MCF 10A (cell line): ENCODE results near the gene SPINK6. TPM values are rescaled to one million over a fixed set of nuclear protein-coding genes. Genes with fewer than 3 reads are reported as not detected.

Source experiments
- BruUV-seq: library from RNA; stranded (reverse); fragments of 400-500 nt; replicated peaks from 2 replicates; lab custom pipeline; 2021; lab: Mats Ljungman, UMichigan
- CTCF ChIA-PET: fragments of 300-600 bp; sonication (Branson Sonifier 250); formaldehyde crosslinking; extraction: SDS; loops from one replicate; lab custom pipeline; 2021; ENCODE audit warnings: antibody characterized with exemption, inconsistent platforms; lab: Yijun Ruan, JAX
- POLR2A ChIA-PET: fragments of 300-600, 350-650 bp; sonication (Branson Sonifier 250); formaldehyde crosslinking; extraction: SDS; loops from one replicate; lab custom pipeline; 2020; ENCODE audit warnings: antibody characterized with exemption, inconsistent platforms; lab: Yijun Ruan, JAX
- DNase-seq: peaks from one replicate; pipeline ENCODE4 v3.0.0-alpha.2; 2018; ENCODE audit not compliant: unreplicated experiment
- H3K27ac Mint-ChIP-seq: one replicate; pipeline ENCODE4 v1.8.0; 2022; ENCODE audit warnings: mild to moderate bottlenecking, low read depth, mixed read lengths; ENCODE audit not compliant: unreplicated experiment
- H3K27me3 Mint-ChIP-seq: one replicate; pipeline ENCODE4 v1.8.0; 2022; ENCODE audit warnings: mixed read lengths; ENCODE audit not compliant: insufficient read depth, unreplicated experiment
- H3K36me3 Mint-ChIP-seq: one replicate; pipeline ENCODE4 v1.8.0; 2022; ENCODE audit warnings: mild to moderate bottlenecking, moderate library complexity, mixed read lengths; ENCODE audit not compliant: insufficient read depth, unreplicated experiment
- H3K4me1 Mint-ChIP-seq: one replicate; pipeline ENCODE4 v1.8.0; 2022; ENCODE audit warnings: mixed read lengths; ENCODE audit not compliant: insufficient read depth, unreplicated experiment
- H3K4me3 Mint-ChIP-seq: one replicate; pipeline ENCODE4 v1.8.0; 2022; ENCODE audit warnings: mild to moderate bottlenecking, moderate library complexity, mixed read lengths; ENCODE audit not compliant: unreplicated experiment
- H3K9me3 Mint-ChIP-seq: one replicate; pipeline ENCODE4 v1.8.0; 2022; ENCODE audit warnings: mixed read lengths; ENCODE audit not compliant: unreplicated experiment
- CTCF ChIP-seq: fragments of 200-600 bp; IDR thresholded peaks from one replicate; pipeline ENCODE4 v1.8.0; 2022; ENCODE audit warnings: antibody characterized with exemption, mild to moderate bottlenecking; ENCODE audit not compliant: unreplicated experiment
- intact Hi-C: fragments of 100-400 bp; cut with micrococcal nuclease; formaldehyde crosslinking; loops from 2 replicates; pipeline ENCODE4 v1.14.1; 2022
- total RNA-seq: library from RNA; stranded (reverse); gene quantifications from 2 replicates; pipeline ENCODE4 v1.2.3, GENCODE V29; 2022

Gene SPINK6
- total RNA-seq, 1 experiment from 2014 or later = 1.9 TPM

GRCh38 chr5:148177207-148177606 lies 25.6 kb upstream of the SPINK6 start:
- H3K36me3 Mint-ChIP-seq = no peaks in the 10 kb centered on the region

GRCh38 chr5:148179234-148179824 lies 23.5 kb upstream of the SPINK6 start:
- Mint-ChIP-seq H3K4me1 (no peaks in the 10 kb centered on the region), H3K27ac (no peak overlapping the region), H3K27me3 (peaks cover 7% of the 10 kb centered on the region), H3K36me3 (no peaks in the 10 kb centered on the region), H3K4me3 (no peak overlapping the region), H3K9me3 (no peaks in the 10 kb centered on the region)
- CTCF ChIA-PET = interaction anchor here (0.6 to 4.9 kb wide), 68 partner anchors 8 to 936 kb away, joined by 3 to 118 read pairs (median 4); partner anchors contain the start of gene FBXO38
- intact Hi-C loops = loop anchor here (1.0 to 2.0 kb wide), 8 partner anchors 111 to 552 kb away; no protein-coding TSS in a partner anchor
- POLR2A ChIA-PET = interaction anchor here (0.6 to 2.0 kb wide), 3 partner anchors 16 to 204 kb away, joined by 3 to 6 read pairs (median 3); no protein-coding TSS in a partner anchor
- peak; percentile 84 for DNase-seq
- no TSS peak for BruUV-seq
- peak; percentile 94 for TF ChIP-seq CTCF

More at GRCh38 chr5:148177207-148177606, 25.6 kb upstream of the SPINK6 start:
- intact Hi-C loops = no loop called here
- CTCF ChIA-PET = interaction anchor here (0.6 to 3.1 kb wide), 3 partner anchors 31 to 554 kb away, joined by 4 to 19 read pairs (median 4); no protein-coding TSS in a partner anchor
- no TSS peak for BruUV-seq
- no peak overlapping the region for H3K4me3 Mint-ChIP-seq
- POLR2A ChIA-PET = interaction anchor here (1.3 kb wide), 1 partner anchor 265 kb away, joined by 3 read pairs; no protein-coding TSS in a partner anchor
- H3K9me3 Mint-ChIP-seq = no peaks in the 10 kb centered on the region
- no peaks in the 10 kb centered on the region for H3K4me1 Mint-ChIP-seq
- H3K27me3 Mint-ChIP-seq = peaks cover 7% of the 10 kb centered on the region
- no peak for TF ChIP-seq CTCF
- no peak for DNase-seq
- H3K27ac Mint-ChIP-seq = no peak overlapping the region

- Mint-ChIP-seq H3K27me3 (no peaks in the 10 kb centered on the region), H3K4me1 (peaks cover 7% of the 10 kb centered on the region), H3K27ac (peak overlapping the region; percentile 75), H3K4me3 (no peak overlapping the region), H3K36me3 (peaks cover 4% of the 10 kb centered on the region), H3K9me3 (no peaks in the 10 kb centered on the region)
- CTCF ChIA-PET = interaction anchor here (0.7 to 4.9 kb wide), 8 partner anchors 14 to 849 kb away, joined by 3 to 74 read pairs (median 5); no protein-coding TSS in a partner anchor
- TSS peak; percentile 91 for BruUV-seq
- TF ChIP-seq CTCF = no peak
- peak; percentile 94 for DNase-seq
- intact Hi-C loops = no loop called here
- POLR2A ChIA-PET = interaction anchor here (0.6 to 2.1 kb wide), 13 partner anchors 9 to 1608 kb away, joined by 3 to 12 read pairs (median 3); partner anchors contain the start of gene FBXO38
Measured at GRCh38 chr5:148186248-148187003, 16.4 kb upstream of the SPINK6 start.

GRCh38 chr5:148191010-148191409 lies 11.8 kb upstream of the SPINK6 start:
- Mint-ChIP-seq H3K4me3 (no peak overlapping the region), H3K27ac (no peak overlapping the region), H3K27me3 (no peaks in the 10 kb centered on the region), H3K9me3 (no peaks in the 10 kb centered on the region), H3K4me1 (peaks cover 13% of the 10 kb centered on the region), H3K36me3 (peaks cover 8% of the 10 kb centered on the region)
- CTCF ChIA-PET = interaction anchor here (0.7 to 5.2 kb wide), 5 partner anchors 12 to 796 kb away, joined by 3 to 21 read pairs (median 5); no protein-coding TSS in a partner anchor
- BruUV-seq = no TSS peak
- intact Hi-C loops = no loop called here
- no peak for TF ChIP-seq CTCF
- POLR2A ChIA-PET = interaction anchor here (1.8 kb wide), 1 partner anchor 18 kb away, joined by 5 read pairs; no protein-coding TSS in a partner anchor
- DNase-seq = no peak
